Spleen (tissue), 11 donors: ENCODE data around the gene MSX2. TPM values are rescaled to one million over a fixed set of nuclear protein-coding genes. Genes with fewer than 3 reads are reported as not detected.

Source experiments
- DNase-seq: peaks from one replicate; pipeline ENCODE4 v3.0.0-alpha.2; 2020
- H3K27ac ChIP-seq, 8 donors: fragments of 200-600 bp; sonication (generic) in 7 of 8; 1 replicate in 4 of 8; 2 replicates in 4 of 8; pipeline versions ENCODE4 v1.5.0 to v1.8.0; 2016 to 2021; ENCODE audit warnings: inconsistent platforms in 4 of 8, mild to moderate bottlenecking in 4 of 8, moderate library complexity in 1 of 8
- H3K27me3 ChIP-seq, 7 donors: fragments of 200-600 bp; sonication (generic) in 6 of 7; replicated peaks in 1 of 7; 1 replicate in 4 of 7; 2 replicates in 3 of 7; pipeline versions ENCODE4 v1.5.0 to v1.8.0; 2016 to 2021; ENCODE audit warnings: inconsistent platforms in 3 of 7, mild to moderate bottlenecking in 1 of 7
- H3K36me3 ChIP-seq, 6 donors: fragments of 200-600 bp; sonication (generic) in 5 of 6; 1 replicate in 4 of 6; 2 replicates in 2 of 6; pipeline versions ENCODE4 v1.5.0 to v1.8.0; 2016 to 2021; ENCODE audit warnings: inconsistent platforms in 2 of 6
- H3K4me1 ChIP-seq, 6 donors: fragments of 200-600 bp; sonication (generic) in 5 of 6; 1 replicate in 3 of 6; 2 replicates in 3 of 6; pipeline versions ENCODE4 v1.5.0 to v1.8.0; 2016 to 2021; ENCODE audit warnings: inconsistent platforms in 3 of 6
- H3K4me3 ChIP-seq, 8 donors: fragments of 200-600 bp; sonication (generic) in 7 of 8; 1 replicate in 4 of 8; 2 replicates in 4 of 8; pipeline versions ENCODE4 v1.5.0 to v1.8.0; 2016 to 2021; ENCODE audit warnings: inconsistent platforms in 4 of 8, mild to moderate bottlenecking in 4 of 8, moderate library complexity in 2 of 8
- H3K9me3 ChIP-seq, 8 donors: fragments of 200-600 bp; sonication (generic) in 7 of 8; 1 replicate in 4 of 8; 2 replicates in 4 of 8; pipeline versions ENCODE4 v1.5.0 to v1.8.0; 2016 to 2021; ENCODE audit warnings: inconsistent platforms in 4 of 8
- POLR2A ChIP-seq, 3 donors: fragments of 450-650 bp; IDR thresholded peaks; one replicate each; pipeline ENCODE4 v1.5.1; 2017; ENCODE audit warnings: antibody characterized with exemption in 3 of 3, mild to moderate bottlenecking in 1 of 3
- POLR2AphosphoS5 ChIP-seq, 3 donors: sonication (generic); formaldehyde crosslinking; IDR thresholded peaks; one replicate each; pipeline ENCODE4 v1.5.1; 2017; ENCODE audit warnings: antibody characterized with exemption in 3 of 3
- WGBS, 5 donors: extraction: QIAGEN DNeasy Blood & Tissue Kit in 3 of 5; methylation state at CpG; one replicate each; pipeline versions ENCODE4 v1.1.5 to v1.1.7; 2013 to 2018; 5-methylcytosine and 5-hydroxymethylcytosine counted together
- intact Hi-C: fragments of 100-400 bp; cut with DNase I; formaldehyde crosslinking; loops from one replicate; pipeline ENCODE4 v1.15.0; 2023; ENCODE audit warnings: low total_unique reads
- polyA plus RNA-seq, 3 donors: library from polyadenylated mRNA; stranded (reverse); fragments of 200-250 nt; gene quantifications; one replicate each; pipeline ENCODE4 v1.2.1, GENCODE V29; 2013
- total RNA-seq, 7 donors: library from RNA; depleted of rRNA in 3 of 7; stranded (reverse); fragments of >200 nt in 3 of 7; fragmentation: NEBNext Ultra II Directional in 4 of 7; extraction: Animal tissue kit (Norgen Biotek cat#: 25700) in 4 of 7; gene quantifications; one replicate each; pipeline versions ENCODE4 v1.1.0 to v1.2.1, GENCODE V29; 2016 to 2021
- TF ChIP-seq, protein P1 (sequence below), 11 experiments: fragments of 200-600 bp in 7 of 11; fragments of 450-650 bp in 4 of 11; sonication (generic) in 4 of 11; IDR thresholded peaks in 8 of 11; conservative IDR thresholded peaks in 3 of 11; 1 replicate in 7 of 11; 2 replicates in 4 of 11; pipeline versions ENCODE4 v1.4.0 to v1.8.0; 2016 to 2021; ENCODE audit warnings: antibody characterized with exemption in 11 of 11, inconsistent platforms in 4 of 11, mild to moderate bottlenecking in 1 of 11
- donor health status: healthy with polysubstance abuse.
- donor health status: DM: no; HTN: no; CAD: no; lungs with moderate emphysema.
- donor health status: DM: no; HTN: no; CAD: no.
- donor health status: Bipolar disorder and iron deficiency.
- donor health status: healthy.
- donor health status: DM: no; HTN: no; CAD: no.
- donor health status: DM: yes; HTN: yes; CAD: no.

Gene MSX2
- total and polyA plus RNA-seq, 10 donors, result 0.11 to 3.2 (median 0.36) TPM

GRCh38 chr5:174726916-174727793, 2.8 kb downstream of the MSX2 start:
- no peaks in the 10 kb centered on the region for H3K9me3 ChIP-seq
- TF ChIP-seq POLR2A (IDR thresholded peaks at IDR 0.05), result no peak
- no peak for TF ChIP-seq POLR2AphosphoS5 (IDR thresholded peaks at IDR 0.05)
- TF ChIP-seq, protein P1, sequence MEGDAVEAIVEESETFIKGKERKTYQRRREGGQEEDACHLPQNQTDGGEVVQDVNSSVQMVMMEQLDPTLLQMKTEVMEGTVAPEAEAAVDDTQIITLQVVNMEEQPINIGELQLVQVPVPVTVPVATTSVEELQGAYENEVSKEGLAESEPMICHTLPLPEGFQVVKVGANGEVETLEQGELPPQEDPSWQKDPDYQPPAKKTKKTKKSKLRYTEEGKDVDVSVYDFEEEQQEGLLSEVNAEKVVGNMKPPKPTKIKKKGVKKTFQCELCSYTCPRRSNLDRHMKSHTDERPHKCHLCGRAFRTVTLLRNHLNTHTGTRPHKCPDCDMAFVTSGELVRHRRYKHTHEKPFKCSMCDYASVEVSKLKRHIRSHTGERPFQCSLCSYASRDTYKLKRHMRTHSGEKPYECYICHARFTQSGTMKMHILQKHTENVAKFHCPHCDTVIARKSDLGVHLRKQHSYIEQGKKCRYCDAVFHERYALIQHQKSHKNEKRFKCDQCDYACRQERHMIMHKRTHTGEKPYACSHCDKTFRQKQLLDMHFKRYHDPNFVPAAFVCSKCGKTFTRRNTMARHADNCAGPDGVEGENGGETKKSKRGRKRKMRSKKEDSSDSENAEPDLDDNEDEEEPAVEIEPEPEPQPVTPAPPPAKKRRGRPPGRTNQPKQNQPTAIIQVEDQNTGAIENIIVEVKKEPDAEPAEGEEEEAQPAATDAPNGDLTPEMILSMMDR (IDR thresholded peaks at IDR 0.05 in 8 of 11, conservative IDR thresholded peaks at IDR 0.05 in 3 of 11), result no peak
- no peak overlapping the region for H3K4me3 ChIP-seq
- peaks cover 0 to 100% (median 82%) of the 10 kb centered on the region in 7 donors for H3K27me3 ChIP-seq
- 24 to 35% (median 32%) methylated on average over 21 of the region's 21 CpGs for WGBS, 5 donors
- intact Hi-C loops, result no loop called here
- DNase-seq, result no peak
- peaks cover 0 to 5% (median 0%) of the 10 kb centered on the region in 6 donors for H3K36me3 ChIP-seq
- peaks cover 0 to 26% (median 11%) of the 10 kb centered on the region in 6 donors for H3K4me1 ChIP-seq
- no peak overlapping the region for H3K27ac ChIP-seq

DNA sequence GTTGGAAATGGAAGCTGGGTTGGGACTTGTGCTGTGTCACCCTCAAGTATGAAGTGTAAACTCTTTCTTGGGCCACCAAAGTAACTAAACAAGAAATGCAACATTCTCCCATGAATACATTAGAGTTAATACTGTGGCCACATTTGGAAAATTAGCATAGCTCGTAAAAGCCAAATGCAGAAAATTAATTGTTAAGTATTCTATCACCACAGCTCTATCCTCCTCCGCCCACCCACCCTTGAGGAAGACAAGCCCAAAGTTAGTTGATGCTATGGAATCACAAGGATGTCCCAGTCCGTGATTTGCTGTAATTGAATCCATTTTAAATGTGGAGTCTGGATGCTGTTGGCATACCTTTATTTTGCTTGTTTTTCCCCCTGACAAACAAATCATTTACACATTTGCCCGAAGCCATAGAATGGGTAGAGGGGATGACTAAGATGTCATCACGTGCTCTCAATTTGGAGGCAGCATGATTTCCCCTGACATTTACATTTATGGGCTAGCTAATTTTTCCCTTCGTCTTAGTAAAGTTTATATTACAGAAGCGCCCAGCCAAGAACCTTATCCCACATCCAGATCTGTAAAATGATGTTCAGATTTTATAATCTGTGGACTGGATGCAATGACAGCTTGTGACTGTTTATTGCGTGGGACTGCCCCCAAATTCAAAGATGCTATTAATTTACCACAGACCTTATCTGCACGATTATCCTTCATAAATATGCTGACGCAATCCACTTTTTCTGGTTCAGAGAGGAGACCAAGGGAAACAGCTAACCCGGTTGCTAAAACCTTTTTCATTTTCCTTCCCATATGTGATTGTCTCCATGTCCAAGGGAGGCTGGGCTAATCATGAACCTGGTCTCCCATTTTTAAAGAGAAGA, 3.7 kb downstream of the MSX2 start:
- Histone ChIP-seq H3K9me3 (no peaks in the 10 kb centered on the region), H3K36me3 (peaks cover 0 to 5% (median 0%) of the 10 kb centered on the region in 6 donors), H3K27ac (no peak overlapping the region), H3K4me3 (no peak overlapping the region), H3K27me3 (peaks cover 0 to 100% (median 81%) of the 10 kb centered on the region in 7 donors), H3K4me1 (peaks cover 0 to 26% (median 11%) of the 10 kb centered on the region in 6 donors)
- 49 to 62% (median 58%) methylated on average over 11 of the region's 11 CpGs for WGBS, 5 donors
- intact Hi-C loops, result no loop called here
- no peak for DNase-seq
- no peak for TF ChIP-seq POLR2AphosphoS5 (IDR thresholded peaks at IDR 0.05)
- TF ChIP-seq, protein P1 (IDR thresholded peaks at IDR 0.05 in 8 of 11, conservative IDR thresholded peaks at IDR 0.05 in 3 of 11), result no peak
- no peak for TF ChIP-seq POLR2A (IDR thresholded peaks at IDR 0.05)

GRCh38 chr5:174729075-174729680, 4.8 kb downstream of the MSX2 start:
- H3K4me1 ChIP-seq, result peaks cover 0 to 16% (median 9%) of the 10 kb centered on the region in 6 donors
- H3K36me3 ChIP-seq, result peaks cover 0 to 5% (median 0%) of the 10 kb centered on the region in 6 donors
- WGBS, 5 donors, result 66 to 76% (median 67%) methylated on average over 18 of the region's 18 CpGs
- H3K27me3 ChIP-seq, result peaks cover 0 to 100% (median 78%) of the 10 kb centered on the region in 7 donors
- TF ChIP-seq POLR2A (IDR thresholded peaks at IDR 0.05) (no peak), POLR2AphosphoS5 (IDR thresholded peaks at IDR 0.05) (no peak)
- TF ChIP-seq, protein P1 (IDR thresholded peaks at IDR 0.05 in 8 of 11, conservative IDR thresholded peaks at IDR 0.05 in 3 of 11), result no peak
- DNase-seq, result no peak
- no peaks in the 10 kb centered on the region for H3K9me3 ChIP-seq
- no peak overlapping the region for H3K27ac ChIP-seq
- no peak overlapping the region for H3K4me3 ChIP-seq
- intact Hi-C loops, result no loop called here
